Endothelial cell of umbilical vein (primary cell): ENCODE results near the gene ESPNL. TPM values are rescaled to one million over a fixed set of nuclear protein-coding genes. Genes with fewer than 3 reads are reported as not detected.

ENCODE experiments used
- BruUV-seq: library from RNA; stranded (reverse); fragments of 400-500 nt; replicated peaks from 2 replicates; lab custom pipeline; 2021; lab: Mats Ljungman, UMichigan
- CTCF ChIA-PET: fragments of 300-600, 350-600 bp; sonication (Branson Sonifier 250); formaldehyde crosslinking; loops from one replicate; lab custom pipeline; 2021; ENCODE audit warnings: antibody characterized with exemption, inconsistent platforms; lab: Charles Lee
- POLR2A ChIA-PET: fragments of 300-600, 350-600 bp; sonication (Branson Sonifier 250); formaldehyde crosslinking; loops from one replicate; lab custom pipeline; 2021; ENCODE audit warnings: antibody characterized with exemption, inconsistent platforms; lab: Charles Lee
- DNase-seq: peaks from one replicate; pipeline ENCODE4 v3.0.0-alpha.2; 2011; ENCODE audit warnings: low read depth, low spot score
- FAIRE-seq: peaks from 2 replicates; lab custom pipeline; 2011; peaks lifted over from hg19 to GRCh38; lab: Jason Lieb, UNC
- H2AFZ ChIP-seq: 2 replicates; pipeline ENCODE4 v1.6.0; 2012; ENCODE audit warnings: low read depth, low read length, control low read depth, inconsistent platforms
- H3K27ac ChIP-seq: 2 replicates; pipeline ENCODE4 v1.5.1; 2011; ENCODE audit warnings: low read depth, mild to moderate bottlenecking, control low read depth, low read length, moderate library complexity; ENCODE audit not compliant: insufficient read depth
- H3K27me3 ChIP-seq, 2 experiments: 2 replicates each; pipeline versions ENCODE4 v1.6.0 to v1.6.1; 2011; ENCODE audit warnings: low read length in 2 of 2, mixed read lengths in 1 of 2; ENCODE audit not compliant: control insufficient read depth in 2 of 2, insufficient read depth in 2 of 2
- H3K36me3 ChIP-seq, 2 experiments: 2 replicates in 1 of 2; 3 replicates in 1 of 2; pipeline ENCODE4 v1.5.1; 2011; ENCODE audit warnings: low read length in 2 of 2, mild to moderate bottlenecking in 1 of 2, moderate library complexity in 1 of 2; ENCODE audit not compliant: control insufficient read depth in 2 of 2, insufficient read depth in 2 of 2; ENCODE audit errors: extremely low read depth in 1 of 2
- H3K4me1 ChIP-seq: 3 replicates; pipeline ENCODE4 v1.5.1; 2011; ENCODE audit warnings: mild to moderate bottlenecking, low read length; ENCODE audit not compliant: control insufficient read depth, insufficient read depth; ENCODE audit errors: extremely low read depth
- H3K4me2 ChIP-seq: 2 replicates; pipeline ENCODE4 v1.6.1; 2011; ENCODE audit warnings: low read length, control low read depth, mixed read lengths; ENCODE audit not compliant: insufficient read depth
- H3K4me3 ChIP-seq, 3 experiments: fragments of 200-600 bp in 1 of 3; sonication (generic), shearing (Covaris generic) in 1 of 3; replicated peaks in 1 of 3; 2 replicates each; pipeline ENCODE4 v1.5.1; 2011 to 2016; ENCODE audit warnings: control low read depth in 3 of 3, low read length in 3 of 3, mild to moderate bottlenecking in 2 of 3, inconsistent platforms in 1 of 3, low read depth in 1 of 3, moderate library complexity in 1 of 3; ENCODE audit not compliant: insufficient read depth in 1 of 3
- H3K79me2 ChIP-seq: 2 replicates; pipeline ENCODE4 v1.6.0; 2012; ENCODE audit warnings: low read length, inconsistent platforms; ENCODE audit not compliant: control insufficient read depth, insufficient read depth
- H3K9ac ChIP-seq: replicated peaks from 2 replicates; pipeline ENCODE3; 2011; ENCODE audit warnings: low read length, control low read depth; ENCODE audit not compliant: insufficient read depth; ENCODE audit errors: extremely low read depth
- H3K9me1 ChIP-seq: replicated peaks from 3 replicates; pipeline ENCODE4 v1.6.0; 2011; ENCODE audit warnings: mild to moderate bottlenecking, low read length; ENCODE audit not compliant: control insufficient read depth, insufficient read depth; ENCODE audit errors: extremely low read depth
- H3K9me3 ChIP-seq: replicated peaks from 2 replicates; pipeline ENCODE4 v1.5.1; 2012; ENCODE audit warnings: low read length, inconsistent platforms; ENCODE audit not compliant: control insufficient read depth, insufficient read depth
- H4K20me1 ChIP-seq: replicated peaks from 2 replicates; pipeline ENCODE3; 2011; ENCODE audit warnings: mild to moderate bottlenecking, low read length; ENCODE audit not compliant: control insufficient read depth, insufficient read depth; ENCODE audit errors: extremely low read depth
- CTCF ChIP-seq, 2 donors: IDR thresholded peaks; 1 replicate in 1 of 2; 2 replicates in 1 of 2; pipeline ENCODE4 v1.5.1; 2011; ENCODE audit warnings: low read length in 2 of 2, mild to moderate bottlenecking in 2 of 2, moderate library complexity in 2 of 2, control low read depth in 1 of 2, inconsistent platforms in 1 of 2, low read depth in 1 of 2; ENCODE audit not compliant: insufficient read depth in 1 of 2; ENCODE audit errors: extremely low read depth in 1 of 2
- EZH2 ChIP-seq: IDR thresholded peaks from 2 replicates; pipeline ENCODE4 v1.6.1; 2012; ENCODE audit warnings: borderline replicate concordance, low read depth, mild to moderate bottlenecking, moderate library complexity, low read length, inconsistent platforms; ENCODE audit not compliant: severe bottlenecking
- FOS ChIP-seq: IDR thresholded peaks from 2 replicates; pipeline ENCODE4 v1.6.1; 2011; ENCODE audit warnings: mild to moderate bottlenecking, low read length, moderate library complexity, borderline replicate concordance; ENCODE audit not compliant: insufficient read depth
- GATA2 ChIP-seq: IDR thresholded peaks from 2 replicates; pipeline ENCODE4 v1.7.0; 2011; ENCODE audit warnings: low read depth, mild to moderate bottlenecking, moderate library complexity, mixed read lengths, low read length; ENCODE audit not compliant: insufficient read length, insufficient read depth
- JUN ChIP-seq: IDR thresholded peaks from 2 replicates; pipeline ENCODE4 v1.6.1; 2011; ENCODE audit warnings: borderline replicate concordance, low read depth; ENCODE audit not compliant: insufficient read length, insufficient read depth
- MAX ChIP-seq: IDR thresholded peaks from 2 replicates; pipeline ENCODE4 v1.6.1; 2011; ENCODE audit not compliant: insufficient read depth, insufficient read length
- MYC ChIP-seq: IDR thresholded peaks from one replicate; pipeline ENCODE4 v1.6.1; 2011; ENCODE audit warnings: mild to moderate bottlenecking, low read depth, low read length
- POLR2A ChIP-seq: IDR thresholded peaks from 2 replicates; pipeline ENCODE4 v1.6.1; 2012; ENCODE audit warnings: low read depth, mild to moderate bottlenecking, control low read depth, low read length
- POLR2AphosphoS5 ChIP-seq: IDR thresholded peaks from 2 replicates; pipeline ENCODE4 v1.6.1; 2012; ENCODE audit warnings: low read depth, mild to moderate bottlenecking, control low read depth, low read length, moderate library complexity; ENCODE audit not compliant: insufficient read depth
- dilution Hi-C: fragments of 300-500 bp; cut with MboI; formaldehyde crosslinking; loops from one replicate; pipeline ENCODE4 v1.15.0; 2019; ENCODE audit warnings: low sequenced_read_pairs; ENCODE audit not compliant: extremely low pct_ligation_motif_present
- intact Hi-C: fragments of 100-400 bp; cut with micrococcal nuclease; formaldehyde crosslinking; loops from one replicate; pipeline ENCODE4 v1.10.0; 2022
- polyA plus RNA-seq, 4 experiments: library from polyadenylated mRNA; depleted of rRNA in 3 of 4; stranded (reverse) in 3 of 4; unstranded in 1 of 4; fragments of >200 nt; gene quantifications; 2 replicates each; pipeline versions ENCODE4 v1.2.1 to v1.2.3, GENCODE V29; 2011 to 2012; ENCODE audit warnings: missing spikeins in 1 of 4
- total RNA-seq: library from RNA; stranded (reverse); gene quantifications from 2 replicates; pipeline ENCODE4 v1.2.3, GENCODE V29; 2021

ESPNL gene
- total and polyA plus RNA-seq, 2 donors (not counting 3 experiments of a cell fraction or from before 2014, with no cell fraction given): not detected

GRCh38 chr2:238087211-238087610 is 12.9 kb upstream of the ESPNL start:
- Histone ChIP-seq H3K9me1 (no peaks in the 10 kb centered on the region), H3K79me2 (no peaks in the 10 kb centered on the region), H3K9me3 (no peaks in the 10 kb centered on the region), H2AFZ (no peak overlapping the region), H3K4me1 (no peaks in the 10 kb centered on the region), H3K9ac (no peak overlapping the region), H3K27me3 (no peaks in the 10 kb centered on the region), H3K27ac (no peak overlapping the region), H4K20me1 (no peaks in the 10 kb centered on the region), H3K4me2 (no peak overlapping the region), H3K36me3 (peaks cover 0 to 14% of the 10 kb centered on the region in 2 experiments), H3K4me3 (no peak overlapping the region)
- ChIA-PET CTCF (no interaction called here), POLR2A (no interaction called here)
- TF ChIP-seq CTCF (IDR thresholded peaks at IDR 0.05; ENCODE audit: extremely low read depth in 1 of 2, insufficient read depth in 1 of 2, low read depth in 1 of 2, low read length in 2 of 2) (no peak), JUN (no peak), MYC (no peak), POLR2A (no peak), MAX (no peak), EZH2 (no peak), GATA2 (no peak), POLR2AphosphoS5 (no peak), FOS (no peak)
- intact Hi-C loops: no loop called here
- dilution Hi-C loops: no loop called here
- DNase-seq: no peak
- BruUV-seq: no TSS peak
- FAIRE-seq: no peak
